Measurements from ENCODE around the gene EIF5.

DNA sequence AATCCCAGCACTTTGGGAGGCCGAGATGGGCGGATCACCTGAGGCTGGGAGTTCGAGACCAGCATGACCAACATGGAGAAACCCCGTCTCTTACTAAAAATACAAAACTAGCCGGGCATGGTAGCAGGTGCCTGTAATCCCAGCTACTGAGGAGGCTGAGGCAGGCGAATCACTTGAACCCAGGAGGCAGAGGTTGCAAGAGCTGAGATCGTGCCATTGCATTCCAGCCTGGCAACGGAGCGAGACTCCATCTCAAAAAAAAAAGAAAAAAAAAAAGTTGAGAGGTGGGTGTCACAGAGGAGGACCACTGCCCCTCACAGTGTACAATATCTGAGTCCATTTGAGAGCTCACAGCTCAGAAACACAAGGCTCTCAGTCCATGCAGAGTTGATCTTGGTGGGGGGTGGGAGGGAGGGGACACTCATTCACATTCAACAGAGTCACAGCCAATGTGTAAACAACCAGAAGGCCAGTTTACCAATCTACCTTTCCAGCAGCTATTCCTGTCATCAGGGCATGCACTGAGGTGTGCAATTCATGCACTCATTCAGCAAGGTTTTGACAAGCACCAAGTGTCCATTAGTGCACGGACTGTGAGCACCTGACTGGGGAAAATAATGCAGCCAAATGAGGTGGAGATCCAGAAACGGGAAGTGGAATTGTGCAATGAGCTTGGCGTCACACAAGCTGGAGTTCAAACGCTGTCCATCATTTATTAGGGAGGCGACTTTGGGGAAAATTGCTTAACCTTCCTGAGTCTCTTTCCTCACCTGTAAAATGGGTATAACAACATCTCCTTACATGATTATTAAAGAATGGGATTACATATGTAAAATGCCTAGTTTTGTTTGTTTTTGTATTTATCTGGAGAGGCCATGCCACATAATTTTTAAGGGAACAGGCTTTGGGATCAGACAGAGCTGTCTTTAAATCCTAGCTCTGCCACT, 4.4 kb upstream of the EIF5 start:
- TF ChIP-seq POLR2AphosphoS5 (IDR thresholded peaks at IDR 0.05; ENCODE audit: borderline replicate concordance, low read depth, low read length) (no peak), EZH2 (IDR thresholded peaks at IDR 0.05) (no peak), FOXP2 (optimal IDR thresholded peaks at IDR 0.05; ENCODE audit: control extremely low read depth, extremely low read length, insufficient read depth) (no peak)
